ENCODE measurements around the gene CELSR1. TPM values are rescaled to one million over a fixed set of nuclear protein-coding genes. Genes with fewer than 3 reads are reported as not detected.

CELSR1 gene
- total RNA-seq, 1 experiment from 2014 or later: 30.7 TPM

- ATAC-seq (no peak), DNase-seq (ENCODE audit: low read depth, low spot score) (no peak)
- TF ChIP-seq, protein P1, sequence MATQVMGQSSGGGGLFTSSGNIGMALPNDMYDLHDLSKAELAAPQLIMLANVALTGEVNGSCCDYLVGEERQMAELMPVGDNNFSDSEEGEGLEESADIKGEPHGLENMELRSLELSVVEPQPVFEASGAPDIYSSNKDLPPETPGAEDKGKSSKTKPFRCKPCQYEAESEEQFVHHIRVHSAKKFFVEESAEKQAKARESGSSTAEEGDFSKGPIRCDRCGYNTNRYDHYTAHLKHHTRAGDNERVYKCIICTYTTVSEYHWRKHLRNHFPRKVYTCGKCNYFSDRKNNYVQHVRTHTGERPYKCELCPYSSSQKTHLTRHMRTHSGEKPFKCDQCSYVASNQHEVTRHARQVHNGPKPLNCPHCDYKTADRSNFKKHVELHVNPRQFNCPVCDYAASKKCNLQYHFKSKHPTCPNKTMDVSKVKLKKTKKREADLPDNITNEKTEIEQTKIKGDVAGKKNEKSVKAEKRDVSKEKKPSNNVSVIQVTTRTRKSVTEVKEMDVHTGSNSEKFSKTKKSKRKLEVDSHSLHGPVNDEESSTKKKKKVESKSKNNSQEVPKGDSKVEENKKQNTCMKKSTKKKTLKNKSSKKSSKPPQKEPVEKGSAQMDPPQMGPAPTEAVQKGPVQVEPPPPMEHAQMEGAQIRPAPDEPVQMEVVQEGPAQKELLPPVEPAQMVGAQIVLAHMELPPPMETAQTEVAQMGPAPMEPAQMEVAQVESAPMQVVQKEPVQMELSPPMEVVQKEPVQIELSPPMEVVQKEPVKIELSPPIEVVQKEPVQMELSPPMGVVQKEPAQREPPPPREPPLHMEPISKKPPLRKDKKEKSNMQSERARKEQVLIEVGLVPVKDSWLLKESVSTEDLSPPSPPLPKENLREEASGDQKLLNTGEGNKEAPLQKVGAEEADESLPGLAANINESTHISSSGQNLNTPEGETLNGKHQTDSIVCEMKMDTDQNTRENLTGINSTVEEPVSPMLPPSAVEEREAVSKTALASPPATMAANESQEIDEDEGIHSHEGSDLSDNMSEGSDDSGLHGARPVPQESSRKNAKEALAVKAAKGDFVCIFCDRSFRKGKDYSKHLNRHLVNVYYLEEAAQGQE (IDR thresholded peaks at IDR 0.05; ENCODE audit: insufficient read depth in 1 of 2, low read depth in 2 of 2, low read length in 1 of 2): no peak
- TF ChIP-seq SIN3A (IDR thresholded peaks at IDR 0.05; ENCODE audit: borderline replicate concordance, insufficient read depth, low read depth, low read length) (no peak), POLR2AphosphoS5 (IDR thresholded peaks at IDR 0.05; ENCODE audit: low read depth, low read length) (no peak), TCF7L2 (IDR thresholded peaks at IDR 0.05; ENCODE audit: low read depth, low read length) (no peak), CTCF (IDR thresholded peaks at IDR 0.05) (no peak)
- Histone ChIP-seq H3K9me3 (ENCODE audit: control insufficient read depth, insufficient read depth, low read depth, low read length) (no peaks in the 10 kb centered on the region), H3K27ac (ENCODE audit: low read length) (no peak overlapping the region), H3K27me3 (ENCODE audit: control insufficient read depth, insufficient read depth, low read length) (no peaks in the 10 kb centered on the region), H3K36me3 (ENCODE audit: control insufficient read depth, insufficient read depth, low read length) (no peaks in the 10 kb centered on the region), H3K4me1 (ENCODE audit: control insufficient read depth, insufficient read depth, low read length) (no peaks in the 10 kb centered on the region), H3K4me3 (ENCODE audit: low read depth in 2 of 2, low read length in 2 of 2) (no peak overlapping the region)
- ChIA-PET POLR2A (no interaction called here), CTCF (no interaction called here)
- in situ Hi-C loops (cut with HindIII; ENCODE audit: low pct_unique_long_range_greater_than_20kb, low sequenced_read_pairs) (no loop called here), intact Hi-C loops (cut with micrococcal nuclease; ENCODE audit: unreplicated experiment) (no loop called here)
- no TSS peak for BruUV-seq (replicated peaks)
Observed at GRCh38 chr22:46556775-46557174, 19.4 kb upstream of the CELSR1 start.

DNA sequence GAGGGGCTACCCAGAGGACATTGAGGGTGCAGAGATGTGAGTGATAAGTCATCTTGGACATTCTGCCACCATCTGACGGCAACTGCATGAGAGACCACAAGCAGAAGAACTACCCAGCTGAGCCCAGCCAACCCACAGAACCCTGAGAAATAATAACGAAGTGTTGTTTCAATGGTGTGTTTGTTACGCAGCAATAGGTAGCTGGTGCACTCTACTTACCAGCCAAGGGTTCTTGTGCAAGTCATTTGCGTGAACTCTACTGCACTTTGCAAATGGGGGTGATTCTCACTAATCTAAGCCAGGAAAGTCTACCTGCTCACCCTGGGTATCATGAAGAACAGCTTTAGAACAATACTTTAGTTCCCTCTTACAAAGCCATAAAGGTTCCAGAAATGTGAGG lies 15.8 kb upstream of the CELSR1 start:
- DNase-seq (ENCODE audit: low read depth, low spot score): no peak
- ATAC-seq: no peak
- in situ Hi-C loops (cut with HindIII; ENCODE audit: low pct_unique_long_range_greater_than_20kb, low sequenced_read_pairs): no loop called here

More for the DNA sequence above, 15.8 kb upstream of the CELSR1 start:
- Histone ChIP-seq H3K9me3 (ENCODE audit: control insufficient read depth, insufficient read depth, low read depth, low read length) (no peaks in the 10 kb centered on the region), H3K27ac (ENCODE audit: low read length) (no peak overlapping the region), H3K4me1 (ENCODE audit: control insufficient read depth, insufficient read depth, low read length) (no peaks in the 10 kb centered on the region), H3K4me3 (ENCODE audit: low read depth in 2 of 2, low read length in 2 of 2) (no peak overlapping the region), H3K27me3 (ENCODE audit: control insufficient read depth, insufficient read depth, low read length) (no peaks in the 10 kb centered on the region), H3K36me3 (ENCODE audit: control insufficient read depth, insufficient read depth, low read length) (no peaks in the 10 kb centered on the region)
- ChIA-PET CTCF (no interaction called here), POLR2A (no interaction called here)
- intact Hi-C loops (cut with micrococcal nuclease; ENCODE audit: unreplicated experiment): no loop called here
- no TSS peak for BruUV-seq (replicated peaks)
- TF ChIP-seq CTCF (IDR thresholded peaks at IDR 0.05) (no peak), TCF7L2 (IDR thresholded peaks at IDR 0.05; ENCODE audit: low read depth, low read length) (no peak), POLR2AphosphoS5 (IDR thresholded peaks at IDR 0.05; ENCODE audit: low read depth, low read length) (no peak)
- TF ChIP-seq, protein P1 (IDR thresholded peaks at IDR 0.05; ENCODE audit: insufficient read depth in 1 of 2, low read depth in 2 of 2, low read length in 1 of 2): no peak
